T-helper 1 cell treated with Interleukin-12 subunit alpha and Interleukin-12 subunit beta and Interleukin-4 antibody, amounts not matched to agents 30 μg/mL and 1 μg/mL, for 36 hours (primary cell): ENCODE measurements around the gene PLPP7.
"Not testable (repeated sequence)": the region's sequence is repeated elsewhere in the genome, so short reads cannot be mapped to it uniquely, and the experiment has no call there.

ENCODE experiments used
- H3K27ac Mint-ChIP-seq: one replicate; pipeline ENCODE4 v1.8.0; 2021; ENCODE audit warnings: mild to moderate bottlenecking, mixed read lengths
- H3K27me3 Mint-ChIP-seq: one replicate; pipeline ENCODE4 v1.8.0; 2021; ENCODE audit warnings: low read depth, mixed read lengths
- H3K36me3 Mint-ChIP-seq: one replicate; pipeline ENCODE4 v1.8.0; 2021; ENCODE audit warnings: low read depth, mixed read lengths
- H3K4me1 Mint-ChIP-seq: one replicate; pipeline ENCODE4 v1.8.0; 2021; ENCODE audit warnings: low read depth, mixed read lengths
- H3K4me3 Mint-ChIP-seq: one replicate; pipeline ENCODE4 v1.8.0; 2021; ENCODE audit warnings: mild to moderate bottlenecking, moderate library complexity, mixed read lengths
- H3K9me3 Mint-ChIP-seq: one replicate; pipeline ENCODE4 v1.8.0; 2021; ENCODE audit warnings: mixed read lengths

PLPP7 gene

DNA sequence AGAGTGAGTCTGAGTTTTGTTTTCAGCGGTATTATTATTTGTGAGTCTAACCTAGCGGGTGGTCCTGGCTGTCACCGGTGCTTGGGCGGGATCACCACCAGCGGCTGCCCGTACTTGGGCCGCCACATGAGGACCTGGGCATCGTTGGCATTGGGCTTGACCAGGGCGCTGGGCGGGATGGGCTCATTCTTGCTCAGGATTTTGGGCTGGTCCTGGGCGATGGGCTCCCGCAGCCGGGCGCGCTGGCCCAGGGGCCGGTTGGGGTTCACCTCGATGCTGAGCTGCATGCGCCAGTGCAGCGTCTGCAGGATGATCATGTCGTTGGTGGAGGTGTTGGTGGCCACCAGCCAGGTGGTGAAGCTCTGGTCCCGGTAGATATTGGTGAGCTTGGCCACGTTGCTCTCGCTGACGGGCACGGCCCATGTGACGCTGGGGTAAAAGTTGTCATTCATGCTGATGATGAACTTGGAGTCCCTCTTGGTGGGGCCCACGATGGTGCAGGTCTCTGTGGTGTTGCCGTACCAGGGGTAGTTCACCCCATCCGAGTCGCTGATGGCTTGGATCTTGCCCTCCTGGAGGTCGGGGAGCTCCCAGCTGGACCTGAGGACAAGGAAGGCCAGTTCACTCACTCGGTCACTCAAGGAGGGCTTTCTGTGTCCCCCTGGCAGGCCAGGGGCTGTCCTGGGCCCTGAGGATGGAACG is 28.6 kb upstream of the PLPP7 start:
- Mint-ChIP-seq H3K9me3 (no peaks in the 10 kb centered on the region), H3K4me1 (peaks cover 39% of the 10 kb centered on the region), H3K27me3 (no peaks in the 10 kb centered on the region), H3K4me3 (no peak overlapping the region), H3K27ac (no peak overlapping the region), H3K36me3 (peaks cover 32% of the 10 kb centered on the region)

DNA sequence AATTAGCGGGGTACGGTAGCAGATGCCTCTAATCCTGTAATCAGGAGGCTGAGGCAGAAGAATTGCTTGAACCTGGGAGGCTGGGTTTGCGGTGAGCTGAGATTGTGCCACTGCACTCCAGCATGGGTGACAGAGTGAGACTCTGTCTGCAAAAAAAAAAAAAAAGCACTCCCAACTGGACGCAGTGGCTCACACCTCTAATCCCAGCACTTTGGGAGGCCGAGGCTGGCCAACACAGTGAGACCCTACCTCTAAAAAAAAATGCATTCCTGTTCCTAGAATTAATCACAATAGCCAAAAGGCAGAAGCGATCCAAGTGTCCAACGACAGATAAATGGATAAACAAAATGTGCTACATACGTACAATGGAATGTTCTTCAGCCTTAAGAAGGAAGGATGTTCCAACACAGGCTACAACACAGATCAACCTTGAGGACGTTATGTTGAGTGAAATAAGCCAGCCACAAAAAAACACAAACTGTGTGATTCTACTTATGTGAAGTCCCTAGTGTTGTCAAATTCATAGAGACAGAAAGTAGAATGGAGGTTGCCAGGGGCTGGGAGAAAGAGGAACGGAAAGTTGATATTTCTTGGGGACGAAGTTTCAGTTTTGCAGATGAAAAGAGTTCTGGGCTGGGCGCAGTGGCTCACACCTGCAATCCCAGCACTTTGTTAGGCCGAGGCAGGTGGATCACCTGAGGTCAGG is 27.0 kb upstream of the PLPP7 start:
- Mint-ChIP-seq H3K4me1 (peaks cover 44% of the 10 kb centered on the region), H3K36me3 (peaks cover 38% of the 10 kb centered on the region), H3K27me3 (no peaks in the 10 kb centered on the region), H3K4me3 (peak overlapping the region; percentile 44), H3K27ac (peak overlapping the region; percentile 77), H3K9me3 (no peaks in the 10 kb centered on the region)

DNA sequence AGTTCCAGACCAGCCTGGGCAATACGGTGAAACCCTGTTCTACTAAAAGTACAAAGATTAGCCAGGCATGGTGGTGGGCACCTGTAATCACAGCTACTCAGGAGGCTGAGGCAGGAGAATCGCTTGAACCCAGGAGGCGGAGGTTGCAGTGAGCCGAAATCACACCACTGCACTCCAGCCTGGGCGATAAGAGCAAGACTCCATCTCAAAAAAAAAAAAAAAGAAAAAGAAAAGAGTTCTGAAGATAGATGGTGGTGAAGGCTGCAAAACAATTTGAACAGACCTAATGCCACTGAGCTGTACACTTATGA is 26.5 kb upstream of the PLPP7 start:
- H3K27me3 Mint-ChIP-seq, H3K9me3 Mint-ChIP-seq: not testable (repeated sequence)
- Mint-ChIP-seq H3K36me3 (peaks cover 36% of the 10 kb centered on the region), H3K4me3 (peak overlapping the region; percentile 44), H3K4me1 (peaks cover 42% of the 10 kb centered on the region), H3K27ac (peak overlapping the region; percentile 77)

DNA sequence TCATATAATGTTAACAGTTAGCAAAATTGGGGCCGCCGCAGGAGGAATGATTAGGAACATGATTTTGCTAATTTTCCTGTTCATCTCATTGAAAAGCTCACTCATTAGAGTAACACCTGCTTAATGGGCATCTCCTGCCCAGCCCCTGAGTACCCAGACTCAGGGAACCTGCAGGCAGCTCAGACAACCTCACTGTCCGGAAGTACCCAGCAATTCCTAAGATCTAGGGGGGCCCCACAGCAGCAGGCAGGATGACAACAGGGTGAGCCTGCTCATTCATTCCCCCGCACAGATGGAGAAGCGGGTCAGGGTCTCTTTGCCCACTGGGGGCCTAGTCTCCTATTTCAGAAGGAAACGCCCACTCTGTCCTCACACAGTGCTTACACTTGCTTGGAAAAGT is 25.8 kb upstream of the PLPP7 start:
- Mint-ChIP-seq H3K27me3 (no peaks in the 10 kb centered on the region), H3K36me3 (peaks cover 36% of the 10 kb centered on the region), H3K4me3 (no peak overlapping the region), H3K9me3 (no peaks in the 10 kb centered on the region), H3K27ac (peak overlapping the region; percentile 72), H3K4me1 (peaks cover 45% of the 10 kb centered on the region)

- no peaks in the 10 kb centered on the region for H3K27me3 Mint-ChIP-seq
- H3K4me3 Mint-ChIP-seq: peak overlapping the region; percentile 38
- peaks cover 48% of the 10 kb centered on the region for H3K4me1 Mint-ChIP-seq
- no peaks in the 10 kb centered on the region for H3K9me3 Mint-ChIP-seq
- peak overlapping the region; percentile 72 for H3K27ac Mint-ChIP-seq
- peaks cover 38% of the 10 kb centered on the region for H3K36me3 Mint-ChIP-seq
These were observed 25.3 kb upstream of the PLPP7 start for GRCh38 chr9:131264231-131264630.

DNA sequence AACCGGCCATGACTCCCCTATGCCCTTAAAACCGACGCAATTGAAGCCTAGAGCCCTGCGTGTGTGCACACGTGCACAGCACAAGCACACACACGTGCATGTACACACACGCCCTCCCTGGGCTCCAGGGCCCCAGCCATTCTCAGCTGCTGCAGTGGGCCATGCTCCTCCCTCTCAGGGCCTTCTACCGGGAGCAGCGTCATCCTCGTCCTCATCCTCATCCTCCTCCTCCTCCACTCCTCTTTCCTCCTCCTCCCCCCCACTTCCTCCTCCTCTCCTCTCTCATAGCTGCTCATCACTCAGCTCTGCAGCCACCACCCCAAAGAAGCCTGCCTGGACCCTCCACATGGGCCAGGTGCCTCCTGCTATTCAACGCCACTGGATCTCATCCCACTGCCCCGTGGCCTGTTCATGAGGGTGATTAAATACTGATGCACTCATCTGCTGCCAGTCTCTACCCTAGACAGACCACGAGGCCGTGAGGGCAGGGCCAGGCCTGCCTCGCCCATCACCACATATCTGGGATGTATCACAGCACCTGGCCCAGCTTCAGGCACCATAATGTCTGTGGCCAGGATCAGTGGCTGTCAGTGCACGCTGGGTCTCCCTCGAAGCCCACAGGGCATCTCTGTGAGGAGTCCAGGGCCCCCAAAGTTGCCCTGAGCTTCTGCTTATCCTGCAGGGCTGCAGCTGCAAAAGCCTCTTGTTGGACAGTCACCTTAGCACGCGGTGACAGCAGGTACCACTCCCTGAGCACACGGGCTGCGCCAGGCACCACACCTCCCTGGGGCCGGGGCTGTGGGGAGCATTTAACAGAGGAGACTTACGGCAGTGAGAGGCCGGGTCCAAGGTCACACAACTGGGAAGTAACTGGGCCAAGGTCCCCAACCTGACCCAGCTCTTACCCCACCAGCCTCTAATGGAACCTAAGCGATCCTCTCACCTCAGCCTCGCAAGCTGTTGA is 23.0 kb upstream of the PLPP7 start:
- Mint-ChIP-seq H3K36me3 (peaks cover 28% of the 10 kb centered on the region), H3K27ac (peak overlapping the region; percentile 93), H3K9me3 (no peaks in the 10 kb centered on the region), H3K27me3 (no peaks in the 10 kb centered on the region), H3K4me3 (peak overlapping the region; percentile 88), H3K4me1 (peaks cover 60% of the 10 kb centered on the region)

DNA sequence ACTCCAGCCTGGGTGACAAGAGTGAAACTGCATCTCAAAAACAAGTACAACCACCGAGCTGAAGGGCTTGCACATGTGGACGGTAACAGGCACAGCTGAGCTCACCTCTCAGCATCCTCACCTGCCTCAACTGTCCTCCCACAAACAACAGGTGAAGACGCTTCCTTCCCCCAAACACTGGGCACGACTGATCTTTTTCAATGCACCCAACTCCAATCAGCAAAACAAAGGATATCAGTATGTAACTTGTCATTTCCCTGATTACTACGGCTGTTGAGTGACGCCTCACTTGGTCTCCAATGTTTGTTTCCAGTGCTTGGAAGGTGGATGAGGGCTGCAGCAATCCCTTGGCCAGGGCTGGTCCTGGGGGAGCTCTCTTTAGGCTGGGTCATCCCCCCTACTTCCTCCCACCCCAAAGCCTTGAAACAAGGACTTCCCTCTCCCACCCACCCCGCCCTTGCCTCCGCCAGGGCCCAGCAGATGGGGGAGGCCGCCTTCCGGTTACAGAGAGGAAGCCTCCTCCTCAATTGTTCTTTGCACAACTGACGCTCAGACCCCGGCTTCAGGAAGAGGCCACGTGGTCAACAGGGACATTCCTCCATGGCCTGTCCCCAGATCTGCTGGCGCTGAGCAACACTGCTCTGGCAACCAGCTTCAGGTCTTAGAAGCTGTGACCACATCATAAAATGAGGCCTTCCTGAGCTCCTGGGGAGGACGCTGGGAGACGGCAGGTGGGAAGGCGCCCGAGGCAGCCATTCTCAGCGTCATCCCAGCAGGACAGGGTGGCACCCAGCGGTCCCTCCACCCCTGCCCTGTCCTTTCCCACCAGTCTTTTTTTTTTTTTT is 19.1 kb upstream of the PLPP7 start:
- no peaks in the 10 kb centered on the region for H3K27me3 Mint-ChIP-seq

DNA sequence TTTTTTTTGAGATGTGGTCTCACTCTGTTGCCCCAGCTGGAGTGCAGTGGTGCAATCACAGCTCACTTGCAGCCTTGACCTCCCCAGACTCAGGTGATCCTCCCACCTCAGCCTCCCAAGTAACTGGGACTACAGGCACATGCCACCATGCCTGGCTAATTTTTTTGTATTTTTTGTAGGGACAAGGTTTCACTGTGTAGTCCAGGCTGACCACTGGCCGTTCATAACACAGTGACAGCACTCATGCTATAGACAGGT is 18.6 kb upstream of the PLPP7 start:
- Mint-ChIP-seq H3K4me3 (peak overlapping the region; percentile 98), H3K4me1 (peaks cover 46% of the 10 kb centered on the region), H3K27ac (peak overlapping the region; percentile 90), H3K36me3 (peaks cover 57% of the 10 kb centered on the region)
- not testable (repeated sequence) for H3K27me3 Mint-ChIP-seq, H3K9me3 Mint-ChIP-seq

More for the DNA sequence above, 19.1 kb upstream of the PLPP7 start:
- H3K9me3 Mint-ChIP-seq: no peaks in the 10 kb centered on the region
- peaks cover 46% of the 10 kb centered on the region for H3K4me1 Mint-ChIP-seq
- H3K4me3 Mint-ChIP-seq: peak overlapping the region; percentile 98
- H3K36me3 Mint-ChIP-seq: peaks cover 52% of the 10 kb centered on the region
- peak overlapping the region; percentile 90 for H3K27ac Mint-ChIP-seq

- no peaks in the 10 kb centered on the region for H3K9me3 Mint-ChIP-seq
- H3K27ac Mint-ChIP-seq: peak overlapping the region; percentile 90
- peaks cover 40% of the 10 kb centered on the region for H3K4me1 Mint-ChIP-seq
- peaks cover 55% of the 10 kb centered on the region for H3K36me3 Mint-ChIP-seq
- peak overlapping the region; percentile 98 for H3K4me3 Mint-ChIP-seq
- no peaks in the 10 kb centered on the region for H3K27me3 Mint-ChIP-seq
These were observed 18.0 kb upstream of the PLPP7 start for GRCh38 chr9:131271506-131271931.

- peaks cover 52% of the 10 kb centered on the region for H3K36me3 Mint-ChIP-seq
- H3K27me3 Mint-ChIP-seq: no peaks in the 10 kb centered on the region
- H3K9me3 Mint-ChIP-seq: no peaks in the 10 kb centered on the region
- peak overlapping the region; percentile 90 for H3K27ac Mint-ChIP-seq
- H3K4me3 Mint-ChIP-seq: peak overlapping the region; percentile 98
- peaks cover 33% of the 10 kb centered on the region for H3K4me1 Mint-ChIP-seq
These were observed 17.3 kb upstream of the PLPP7 start for GRCh38 chr9:131272212-131272611.

- peaks cover 32% of the 10 kb centered on the region for H3K4me1 Mint-ChIP-seq
These were observed 16.2 kb upstream of the PLPP7 start for GRCh38 chr9:131273146-131273855.

GRCh38 chr9:131273856-131274673 is 15.5 kb upstream of the PLPP7 start:
- Mint-ChIP-seq H3K4me3 (peak overlapping the region; percentile 98), H3K27me3 (no peaks in the 10 kb centered on the region), H3K27ac (peak overlapping the region; percentile 97), H3K4me1 (peaks cover 35% of the 10 kb centered on the region), H3K36me3 (peaks cover 51% of the 10 kb centered on the region), H3K9me3 (no peaks in the 10 kb centered on the region)

More at GRCh38 chr9:131273146-131273855, 16.2 kb upstream of the PLPP7 start:
- peaks cover 52% of the 10 kb centered on the region for H3K36me3 Mint-ChIP-seq
- H3K9me3 Mint-ChIP-seq: no peaks in the 10 kb centered on the region
- peak overlapping the region; percentile 97 for H3K27ac Mint-ChIP-seq
- peak overlapping the region; percentile 98 for H3K4me3 Mint-ChIP-seq
- no peaks in the 10 kb centered on the region for H3K27me3 Mint-ChIP-seq
